Psoas muscle (tissue), 8 donors: ENCODE measurements around the gene SCO2. TPM values are rescaled to one million over a fixed set of nuclear protein-coding genes. Genes with fewer than 3 reads are reported as not detected.
A peak's percentile ranks its signal among the peaks of the same experiment; 100 is the strongest.

Experiments used
- ATAC-seq, 4 donors: fragments of 200-7000 bp; cut with Tn5 transposase; one replicate each; pipeline ENCODE4 v1.9.1; 2020; ENCODE audit warnings: moderate library complexity in 3 of 4, mild to moderate bottlenecking in 2 of 4
- DNase-seq, 2 donors: peaks; one replicate each; pipeline ENCODE4 v3.0.0-alpha.2; 2020
- H3K27ac ChIP-seq: fragments of 200-600 bp; one replicate; pipeline ENCODE4 v1.8.0; 2022
- H3K27me3 ChIP-seq, 3 donors: fragments of 200-600 bp in 1 of 3; one replicate each; pipeline versions ENCODE4 v1.6.1 to v1.8.0; 2013 to 2022; ENCODE audit warnings: low read length in 2 of 3, mild to moderate bottlenecking in 2 of 3, moderate library complexity in 1 of 3; ENCODE audit not compliant: insufficient read depth in 3 of 3
- H3K36me3 ChIP-seq, 2 donors: fragments of 200-600 bp in 1 of 2; one replicate each; pipeline versions ENCODE4 v1.6.1 to v1.8.0; 2013 to 2022; ENCODE audit warnings: low read depth in 1 of 2, mild to moderate bottlenecking in 1 of 2, moderate library complexity in 1 of 2; ENCODE audit not compliant: insufficient read depth in 1 of 2
- H3K4me1 ChIP-seq: fragments of 200-600 bp; one replicate; pipeline ENCODE4 v1.8.0; 2022
- H3K4me3 ChIP-seq: fragments of 200-600 bp; one replicate; pipeline ENCODE4 v1.8.0; 2022; ENCODE audit warnings: mild to moderate bottlenecking
- H3K9me3 ChIP-seq: fragments of 200-600 bp; one replicate; pipeline ENCODE4 v1.8.0; 2022
- WGBS, 3 donors: extraction: QIAGEN DNeasy Blood & Tissue Kit; methylation state at CpG; one replicate each; pipeline versions ENCODE4 v1.1.6 to v1.1.7; 2013; 5-methylcytosine and 5-hydroxymethylcytosine counted together
- intact Hi-C, 2 donors: fragments of 100-400 bp; cut with DNase I; formaldehyde crosslinking; loops; one replicate each; pipeline versions ENCODE4 v1.11.0 to v1.14.2; 2022
- polyA plus RNA-seq, 3 donors: library from polyadenylated mRNA; stranded (reverse); fragments of 200-250 nt; gene quantifications; one replicate each; pipeline ENCODE4 v1.2.3, GENCODE V29; 2013
- total RNA-seq, 4 donors: library from RNA; stranded (reverse); fragmentation: NEBNext Ultra II Directional in 2 of 4; extraction: Animal tissue kit (Norgen Biotek cat#: 25700) in 2 of 4; gene quantifications; one replicate each; pipeline versions ENCODE4 v1.2.1 to v1.2.4, GENCODE V29; 2021 to 2023
- TF ChIP-seq, protein P1 (sequence below): fragments of 200-600 bp; IDR thresholded peaks from one replicate; pipeline ENCODE4 v1.8.0; 2022; ENCODE audit warnings: antibody characterized with exemption
- donor health status: healthy with polysubstance abuse.
- donor health status: DM: no; HTN: no; CAD: no; lungs with moderate emphysema.
- donor health status: Bipolar disorder and iron deficiency.
- donor health status: healthy.
- donor health status: DM: yes; HTN: yes; CAD: no.
- donor health status: DM: no; HTN: no; CAD: no.
- donor health status: DM: no; HTN: no; CAD: no.
- donor health status: DM: yes; HTN: yes; CAD: no.

SCO2 gene
- total and polyA plus RNA-seq, 7 donors: 0.97 to 1.00 (median 0.99) TPM; not detected in 4

DNA sequence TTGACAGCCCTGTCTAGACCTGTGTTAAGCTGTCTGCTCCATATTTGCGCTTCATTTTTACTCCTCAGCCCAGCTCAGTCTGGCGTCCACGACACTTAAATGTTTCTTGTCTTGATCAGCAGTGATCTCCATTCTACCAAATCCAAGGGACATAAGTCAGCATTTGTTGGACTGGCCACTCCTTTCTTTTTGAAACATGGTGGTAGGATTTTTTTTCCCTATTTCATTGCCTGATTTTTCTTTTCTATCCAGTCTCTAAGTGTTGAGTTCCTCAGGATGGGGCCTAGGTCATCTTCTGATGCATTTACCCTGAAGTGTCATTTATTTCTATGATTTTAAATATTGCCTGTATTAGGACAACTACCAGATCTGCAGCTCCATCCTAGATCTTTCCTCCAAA lies 16.5 kb downstream of the SCO2 start:
- intact Hi-C loops: loop anchor here (5.0 to 10.0 kb wide), 2 partner anchors 68 to 254 kb away; partner anchors contain the start of genes CPT1B (in 2 of the 2) and HDAC10 (in 1 of the 2)
- H3K4me1 ChIP-seq: peaks cover 17% of the 10 kb centered on the region
- H3K4me3 ChIP-seq: peak overlapping the region; percentile 84
- DNase-seq: no peak
- no peak for ATAC-seq
- H3K9me3 ChIP-seq: no peaks in the 10 kb centered on the region
- peak overlapping the region; percentile 81 for H3K27ac ChIP-seq
- TF ChIP-seq, protein P1, sequence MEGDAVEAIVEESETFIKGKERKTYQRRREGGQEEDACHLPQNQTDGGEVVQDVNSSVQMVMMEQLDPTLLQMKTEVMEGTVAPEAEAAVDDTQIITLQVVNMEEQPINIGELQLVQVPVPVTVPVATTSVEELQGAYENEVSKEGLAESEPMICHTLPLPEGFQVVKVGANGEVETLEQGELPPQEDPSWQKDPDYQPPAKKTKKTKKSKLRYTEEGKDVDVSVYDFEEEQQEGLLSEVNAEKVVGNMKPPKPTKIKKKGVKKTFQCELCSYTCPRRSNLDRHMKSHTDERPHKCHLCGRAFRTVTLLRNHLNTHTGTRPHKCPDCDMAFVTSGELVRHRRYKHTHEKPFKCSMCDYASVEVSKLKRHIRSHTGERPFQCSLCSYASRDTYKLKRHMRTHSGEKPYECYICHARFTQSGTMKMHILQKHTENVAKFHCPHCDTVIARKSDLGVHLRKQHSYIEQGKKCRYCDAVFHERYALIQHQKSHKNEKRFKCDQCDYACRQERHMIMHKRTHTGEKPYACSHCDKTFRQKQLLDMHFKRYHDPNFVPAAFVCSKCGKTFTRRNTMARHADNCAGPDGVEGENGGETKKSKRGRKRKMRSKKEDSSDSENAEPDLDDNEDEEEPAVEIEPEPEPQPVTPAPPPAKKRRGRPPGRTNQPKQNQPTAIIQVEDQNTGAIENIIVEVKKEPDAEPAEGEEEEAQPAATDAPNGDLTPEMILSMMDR: no peak
- WGBS, 3 donors: 8 to 12% (median 9%) methylated on average over 3 of the region's 3 CpGs
- no peaks in the 10 kb centered on the region for H3K27me3 ChIP-seq
- H3K36me3 ChIP-seq: peaks cover 0 to 32% of the 10 kb centered on the region in 2 donors

DNA sequence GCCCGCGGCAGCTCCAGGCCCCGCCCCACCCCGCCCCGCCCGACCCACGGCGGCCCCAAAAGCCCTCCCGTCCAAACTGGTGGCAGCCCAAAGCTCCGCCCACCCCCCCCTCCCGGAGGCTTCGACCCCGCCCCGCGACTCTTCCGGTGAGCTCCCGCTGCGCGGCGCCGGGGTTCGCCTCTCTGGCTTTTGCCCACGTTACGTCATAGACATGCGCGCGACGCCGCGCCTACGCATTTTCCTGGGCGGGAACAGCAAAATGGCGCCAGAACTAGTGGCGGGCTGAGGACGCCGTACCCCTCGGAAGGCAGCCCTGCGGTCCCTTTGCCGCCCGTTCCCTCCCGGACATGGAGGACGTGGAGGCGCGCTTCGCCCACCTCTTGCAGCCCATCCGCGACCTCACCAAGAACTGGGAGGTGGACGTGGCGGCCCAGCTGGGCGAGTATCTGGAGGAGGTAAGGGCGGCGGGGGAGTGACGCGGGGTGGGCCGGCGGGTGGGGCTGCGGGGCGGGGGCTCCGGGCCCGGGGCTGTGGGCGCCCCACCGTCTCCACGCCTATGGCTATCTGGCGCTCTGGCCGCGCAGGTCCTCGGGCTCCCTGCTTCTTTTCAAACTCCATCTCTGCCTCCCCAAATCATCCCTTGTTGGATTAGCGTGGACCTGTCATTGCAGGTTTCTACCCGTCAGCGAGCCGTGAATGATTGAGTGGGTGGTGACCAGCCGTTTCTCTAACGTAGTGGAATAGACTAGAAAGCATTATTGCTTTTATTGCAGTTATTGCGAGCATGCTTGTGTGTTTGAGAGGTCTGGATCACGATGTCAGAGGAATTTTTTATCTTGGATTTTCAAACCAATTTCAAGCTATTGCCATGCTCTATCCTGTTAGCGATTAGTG lies 17.2 kb downstream of the SCO2 start, which contains the start of gene NCAPH2:
NCAPH2 (plus strand) TSS at position 234 of the 894 bp plus-strand sequence; CDS start at position 348, 114 bp downstream.
- TF ChIP-seq, protein P1: no peak
- peak; percentile 81 to 90 (median 82) for ATAC-seq
- Histone ChIP-seq H3K27ac (peak within 1 kb of the TSS; percentile 85), H3K9me3 (no peaks in the 10 kb centered on the region), H3K36me3 (peaks cover 0 to 37% of the 10 kb centered on the region in 2 donors), H3K4me1 (peaks cover 17% of the 10 kb centered on the region), H3K4me3 (peak within 1 kb of the TSS; percentile 89), H3K27me3 (no peaks in the 10 kb centered on the region)
- peak; percentile 94 to 98 for DNase-seq
- 0 to 2% (median 0%) methylated on average over 53 to 76 of the region's 76 CpGs for WGBS, 3 donors
- intact Hi-C loops: loop anchor here (5.0 to 10.0 kb wide), 2 partner anchors 69 to 253 kb away; partner anchors contain the start of genes CPT1B (in 2 of the 2) and HDAC10 (in 1 of the 2)

DNA sequence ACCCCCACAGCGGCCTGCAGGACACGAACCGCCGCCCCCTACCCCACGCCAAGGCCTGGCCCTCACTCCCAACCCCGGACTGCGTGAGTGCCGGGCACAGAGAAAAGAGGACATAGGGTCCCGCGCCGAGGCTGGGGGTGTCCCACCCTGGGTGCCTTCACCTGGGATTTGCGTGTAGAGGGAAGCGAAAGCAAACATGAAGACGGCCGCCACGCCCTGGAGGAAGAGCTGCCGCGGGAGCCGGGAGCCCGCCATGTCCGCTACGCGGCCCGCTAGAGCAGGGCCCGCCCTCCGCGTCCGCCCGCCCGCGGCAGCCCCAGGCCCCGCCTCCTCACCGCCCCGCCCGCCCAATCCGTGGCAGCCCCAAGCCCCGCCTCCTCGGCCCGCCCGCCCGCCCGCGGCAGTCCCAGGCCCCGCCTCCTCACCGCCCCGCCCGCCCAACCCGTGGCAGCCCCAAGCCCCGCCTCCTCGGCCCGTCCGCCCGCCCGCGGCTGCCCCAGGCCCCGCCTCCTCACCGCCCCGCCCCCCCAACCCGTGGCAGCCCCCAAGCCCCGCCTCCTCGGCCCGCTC lies 17.9 kb downstream of the SCO2 start, which contains the start of gene LMF2:
LMF2 (minus strand) TSS at position 282 of the 570 bp plus-strand sequence; CDS start at position 255, 27 bp downstream.
- no peaks in the 10 kb centered on the region for H3K9me3 ChIP-seq
- H3K27ac ChIP-seq: peak within 1 kb of the TSS; percentile 85
- peak within 1 kb of the TSS; percentile 89 for H3K4me3 ChIP-seq
- intact Hi-C loops: loop anchor here (5.0 to 10.0 kb wide), 2 partner anchors 70 to 253 kb away; partner anchors contain the start of genes CPT1B (in 2 of the 2) and HDAC10 (in 1 of the 2)
- TF ChIP-seq, protein P1: peak; percentile 4
- WGBS, 3 donors: 0% methylated on average over 18 to 56 of the region's 62 CpGs
- peak; percentile 81 to 86 (median 84) for ATAC-seq
- no peaks in the 10 kb centered on the region for H3K27me3 ChIP-seq
- H3K4me1 ChIP-seq: peaks cover 17% of the 10 kb centered on the region
- peaks cover 0 to 45% of the 10 kb centered on the region in 2 donors for H3K36me3 ChIP-seq
- peak; percentile 90 to 96 for DNase-seq

DNA sequence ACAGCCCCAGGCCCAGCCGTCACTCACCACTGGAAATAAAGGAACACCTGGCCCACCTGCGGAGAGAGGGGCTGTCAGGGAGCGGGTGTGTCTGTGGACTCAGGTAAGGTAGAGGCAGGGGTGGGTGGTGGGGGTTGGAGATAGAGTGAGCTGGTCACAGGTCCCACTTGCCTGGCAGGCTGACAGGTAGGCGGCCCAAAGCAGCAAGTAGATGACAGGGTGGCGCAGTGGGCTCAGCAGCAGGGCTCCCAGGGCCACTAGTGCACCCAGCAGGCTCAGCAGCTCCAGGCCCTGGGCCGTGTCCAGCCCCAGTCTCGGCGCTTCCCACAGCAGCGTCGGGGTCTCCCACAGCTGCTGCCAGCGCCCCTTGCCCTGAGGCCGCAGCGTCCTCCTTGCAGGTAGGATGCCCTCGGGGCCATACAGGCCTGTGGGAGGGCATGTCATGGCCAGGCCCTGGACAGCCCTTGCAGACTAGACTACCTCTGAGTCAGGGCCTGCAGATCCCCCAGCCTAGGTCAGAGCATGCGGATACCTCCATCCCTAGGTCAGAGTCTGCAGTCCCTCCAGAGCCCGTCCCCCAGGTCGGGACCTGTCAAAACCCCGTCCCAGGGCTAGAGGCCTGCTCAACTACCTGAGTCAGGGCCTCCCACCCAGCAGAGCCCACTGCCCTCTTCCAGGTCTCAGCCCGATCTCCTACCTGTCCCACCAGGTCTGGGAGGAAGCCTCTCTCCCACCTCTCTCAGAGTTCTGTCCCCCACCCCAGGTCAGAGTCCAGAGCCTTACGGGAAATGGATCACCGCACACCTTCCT lies 18.6 kb downstream of the SCO2 start:
- TF ChIP-seq, protein P1: no peak
- Histone ChIP-seq H3K27me3 (no peaks in the 10 kb centered on the region), H3K4me3 (peak overlapping the region; percentile 89), H3K36me3 (peaks cover 0 to 46% of the 10 kb centered on the region in 2 donors), H3K4me1 (peaks cover 17% of the 10 kb centered on the region), H3K27ac (peak overlapping the region; percentile 85), H3K9me3 (no peaks in the 10 kb centered on the region)
- DNase-seq (peak in 1 of 2 donors; percentile 61), ATAC-seq (peak; percentile 5 to 7 (median 6))
- WGBS, 3 donors: 24 to 26% (median 25%) methylated on average over 21 of the region's 21 CpGs
- intact Hi-C loops: loop anchor here (5.0 to 10.0 kb wide), 2 partner anchors 70 to 252 kb away; partner anchors contain the start of genes CPT1B (in 2 of the 2) and HDAC10 (in 1 of the 2)
